Suprapubic skin (tissue), 4 donors: ENCODE measurements around the gene AP4S1. TPM values are rescaled to one million over a fixed set of nuclear protein-coding genes. Genes with fewer than 3 reads are reported as not detected.

Source experiments
- DNase-seq, 2 donors: peaks; one replicate each; pipeline ENCODE4 v3.0.0-alpha.2; 2019; ENCODE audit warnings: low spot score in 2 of 2
- H3K27ac ChIP-seq: fragments of 200-600 bp; sonication (generic); one replicate; pipeline ENCODE4 v1.5.1; 2019
- H3K27me3 ChIP-seq: fragments of 200-600 bp; sonication (generic); one replicate; pipeline ENCODE4 v1.5.1; 2019
- H3K36me3 ChIP-seq: fragments of 200-600 bp; sonication (generic); one replicate; pipeline ENCODE4 v1.5.1; 2019
- H3K4me1 ChIP-seq: fragments of 200-600 bp; sonication (generic); one replicate; pipeline ENCODE4 v1.5.1; 2019
- H3K4me3 ChIP-seq: fragments of 200-600 bp; sonication (generic); one replicate; pipeline ENCODE4 v1.5.1; 2019; ENCODE audit warnings: mild to moderate bottlenecking
- H3K9me3 ChIP-seq: fragments of 200-600 bp; sonication (generic); one replicate; pipeline ENCODE4 v1.5.1; 2019
- EP300 ChIP-seq: sonication (generic); formaldehyde crosslinking; IDR thresholded peaks from one replicate; pipeline ENCODE4 v1.6.1; 2017; ENCODE audit warnings: antibody characterized with exemption
- POLR2A ChIP-seq, 2 donors: fragments of 450-650 bp; IDR thresholded peaks; one replicate each; pipeline ENCODE4 v1.6.1; 2017; ENCODE audit warnings: antibody characterized with exemption in 2 of 2, mild to moderate bottlenecking in 2 of 2, moderate library complexity in 2 of 2
- POLR2AphosphoS5 ChIP-seq, 3 donors: sonication (generic); formaldehyde crosslinking; IDR thresholded peaks; one replicate each; pipeline ENCODE4 v1.6.1; 2017; ENCODE audit warnings: antibody characterized with exemption in 3 of 3
- WGBS: methylation state at CpG from one replicate; pipeline ENCODE4 v1.1.5; 2018; 5-methylcytosine and 5-hydroxymethylcytosine counted together
- total RNA-seq, 4 donors: library from RNA; depleted of rRNA; stranded (reverse); fragments of >200 nt; gene quantifications; one replicate each; pipeline ENCODE4 v1.1.0, GENCODE V29; 2016
- TF ChIP-seq, protein P1 (sequence below), 2 donors: fragments of 200-600 bp in 1 of 2; fragments of 450-650 bp in 1 of 2; sonication (generic) in 1 of 2; IDR thresholded peaks; one replicate each; pipeline ENCODE4 v1.5.1; 2016 to 2019; ENCODE audit warnings: antibody characterized with exemption in 2 of 2, mild to moderate bottlenecking in 1 of 2, moderate library complexity in 1 of 2

The AP4S1 gene
- total RNA-seq, 4 donors from 2014 or later: 4.5 to 7.4 (median 5.2) TPM

DNA sequence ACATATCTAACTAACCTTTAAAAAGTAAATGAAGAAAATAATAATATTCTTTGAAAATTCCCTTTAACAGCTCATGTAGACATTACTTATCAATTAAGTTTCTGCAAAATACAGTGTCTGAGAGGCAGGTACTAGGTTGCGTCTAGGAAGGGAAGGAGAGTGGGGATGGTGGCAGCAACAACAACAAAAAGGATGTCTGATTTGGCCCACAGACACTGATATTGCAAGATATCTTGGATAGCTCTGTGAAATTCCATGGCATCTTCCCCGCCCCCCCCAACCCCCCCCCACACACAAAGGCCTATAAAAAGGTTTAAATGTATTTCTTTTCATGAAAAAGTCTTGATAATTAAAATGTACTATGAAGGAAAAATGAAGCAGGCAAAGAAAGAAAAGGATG, 41.6 kb upstream of the AP4S1 start:
- DNase-seq: no peak
- no peak overlapping the region for H3K27ac ChIP-seq
- H3K36me3 ChIP-seq: no peaks in the 10 kb centered on the region
- no peaks in the 10 kb centered on the region for H3K27me3 ChIP-seq
- 85% methylated on average over 2 of the region's 2 CpGs for WGBS
- H3K9me3 ChIP-seq: no peaks in the 10 kb centered on the region
- H3K4me1 ChIP-seq: peaks cover 3% of the 10 kb centered on the region
- no peak for TF ChIP-seq POLR2AphosphoS5 (IDR thresholded peaks at IDR 0.05)
- TF ChIP-seq, protein P1, sequence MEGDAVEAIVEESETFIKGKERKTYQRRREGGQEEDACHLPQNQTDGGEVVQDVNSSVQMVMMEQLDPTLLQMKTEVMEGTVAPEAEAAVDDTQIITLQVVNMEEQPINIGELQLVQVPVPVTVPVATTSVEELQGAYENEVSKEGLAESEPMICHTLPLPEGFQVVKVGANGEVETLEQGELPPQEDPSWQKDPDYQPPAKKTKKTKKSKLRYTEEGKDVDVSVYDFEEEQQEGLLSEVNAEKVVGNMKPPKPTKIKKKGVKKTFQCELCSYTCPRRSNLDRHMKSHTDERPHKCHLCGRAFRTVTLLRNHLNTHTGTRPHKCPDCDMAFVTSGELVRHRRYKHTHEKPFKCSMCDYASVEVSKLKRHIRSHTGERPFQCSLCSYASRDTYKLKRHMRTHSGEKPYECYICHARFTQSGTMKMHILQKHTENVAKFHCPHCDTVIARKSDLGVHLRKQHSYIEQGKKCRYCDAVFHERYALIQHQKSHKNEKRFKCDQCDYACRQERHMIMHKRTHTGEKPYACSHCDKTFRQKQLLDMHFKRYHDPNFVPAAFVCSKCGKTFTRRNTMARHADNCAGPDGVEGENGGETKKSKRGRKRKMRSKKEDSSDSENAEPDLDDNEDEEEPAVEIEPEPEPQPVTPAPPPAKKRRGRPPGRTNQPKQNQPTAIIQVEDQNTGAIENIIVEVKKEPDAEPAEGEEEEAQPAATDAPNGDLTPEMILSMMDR (IDR thresholded peaks at IDR 0.05): no peak
- no peak for TF ChIP-seq POLR2A (IDR thresholded peaks at IDR 0.05)
- no peak for TF ChIP-seq EP300
- no peak overlapping the region for H3K4me3 ChIP-seq

DNA sequence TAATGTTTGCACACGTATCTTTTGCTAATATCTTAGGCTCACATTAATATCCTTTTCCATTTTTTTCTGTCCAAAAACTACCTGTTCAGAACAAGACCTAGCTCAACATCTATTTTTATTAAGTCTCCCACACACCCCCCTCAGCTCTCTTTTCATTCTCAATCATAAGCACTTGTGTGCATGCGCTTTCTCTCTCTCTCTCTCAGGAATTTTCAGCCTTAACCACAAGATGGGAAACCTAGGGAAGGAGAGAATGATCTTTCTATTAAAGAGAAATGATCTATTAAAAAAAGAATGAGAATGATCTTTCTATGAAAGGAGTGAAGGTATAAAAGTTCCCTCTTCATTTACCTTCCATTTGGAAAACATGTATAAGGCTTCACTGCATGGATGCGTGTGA, 39.7 kb upstream of the AP4S1 start:
- no peak for DNase-seq
- peaks cover 2% of the 10 kb centered on the region for H3K4me1 ChIP-seq

GRCh38 chr14:30988509-30988908, 36.9 kb upstream of the AP4S1 start:
- Histone ChIP-seq H3K36me3 (no peaks in the 10 kb centered on the region), H3K4me1 (peaks cover 11% of the 10 kb centered on the region), H3K27ac (no peak overlapping the region), H3K27me3 (no peaks in the 10 kb centered on the region), H3K9me3 (no peaks in the 10 kb centered on the region), H3K4me3 (no peak overlapping the region)
- TF ChIP-seq POLR2AphosphoS5 (IDR thresholded peaks at IDR 0.05) (no peak), EP300 (no peak), POLR2A (IDR thresholded peaks at IDR 0.05) (no peak)
- TF ChIP-seq, protein P1 (IDR thresholded peaks at IDR 0.05): no peak
- no peak for DNase-seq

More for the DNA sequence above, 39.7 kb upstream of the AP4S1 start:
- TF ChIP-seq POLR2AphosphoS5 (IDR thresholded peaks at IDR 0.05) (no peak), POLR2A (IDR thresholded peaks at IDR 0.05) (no peak), EP300 (no peak)
- TF ChIP-seq, protein P1 (IDR thresholded peaks at IDR 0.05): no peak
- Histone ChIP-seq H3K27ac (no peak overlapping the region), H3K27me3 (no peaks in the 10 kb centered on the region), H3K36me3 (no peaks in the 10 kb centered on the region), H3K9me3 (no peaks in the 10 kb centered on the region), H3K4me3 (no peak overlapping the region)
- over 99% methylated on average over 3 of the region's 3 CpGs for WGBS

DNA sequence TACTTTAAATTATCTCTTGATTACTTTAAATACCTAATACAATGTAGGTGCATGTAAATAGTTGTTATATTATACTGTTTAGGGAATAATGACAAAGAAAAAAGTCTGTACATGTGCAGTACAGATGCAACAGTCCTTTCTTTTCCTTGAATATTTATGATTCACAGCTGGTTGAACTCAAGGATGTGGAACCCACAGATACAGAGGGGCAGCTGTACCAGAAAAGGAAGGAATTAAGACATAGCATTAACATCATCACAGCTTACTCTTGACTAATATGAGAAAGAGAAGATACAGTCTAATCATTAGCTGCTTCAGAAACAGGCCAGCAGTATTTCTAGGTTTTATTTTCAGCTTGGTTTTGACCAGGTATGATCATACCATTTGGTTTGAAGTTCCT, 34.7 kb upstream of the AP4S1 start:
- peaks cover 25% of the 10 kb centered on the region for H3K4me1 ChIP-seq
- H3K27ac ChIP-seq: no peak overlapping the region
- no peaks in the 10 kb centered on the region for H3K36me3 ChIP-seq
- no peaks in the 10 kb centered on the region for H3K27me3 ChIP-seq
- H3K9me3 ChIP-seq: no peaks in the 10 kb centered on the region
- DNase-seq: no peak
- H3K4me3 ChIP-seq: no peak overlapping the region
- TF ChIP-seq POLR2AphosphoS5 (IDR thresholded peaks at IDR 0.05): no peak
- TF ChIP-seq EP300: no peak
- no peak for TF ChIP-seq POLR2A (IDR thresholded peaks at IDR 0.05)
- TF ChIP-seq, protein P1 (IDR thresholded peaks at IDR 0.05): no peak

- WGBS: 71% methylated on average over 2 of the region's 2 CpGs
- TF ChIP-seq, protein P1 (IDR thresholded peaks at IDR 0.05): no peak
- TF ChIP-seq POLR2A (IDR thresholded peaks at IDR 0.05) (no peak), EP300 (no peak), POLR2AphosphoS5 (IDR thresholded peaks at IDR 0.05) (no peak)
- Histone ChIP-seq H3K27me3 (no peaks in the 10 kb centered on the region), H3K4me3 (no peak overlapping the region), H3K36me3 (no peaks in the 10 kb centered on the region), H3K4me1 (peaks cover 30% of the 10 kb centered on the region), H3K27ac (no peak overlapping the region), H3K9me3 (no peaks in the 10 kb centered on the region)
- no peak for DNase-seq
Observed at GRCh38 chr14:30991408-30991807, 34.0 kb upstream of the AP4S1 start.
